T-cell (primary cell): Measurements from ENCODE around the gene CCN5. TPM values are rescaled to one million over a fixed set of nuclear protein-coding genes. Genes with fewer than 3 reads are reported as not detected.
"Not testable (repeated sequence)": the region's sequence is repeated elsewhere in the genome, so short reads cannot be mapped to it uniquely, and the experiment has no call there.

Source experiments
- ATAC-seq, 4 experiments: fragments of 200-7000 bp in 3 of 4; fragments of 150-1000 bp in 1 of 4; cut with Tn5 transposase; replicated peaks in 1 of 4; 1 replicate in 3 of 4; 2 replicates in 1 of 4; pipeline ENCODE4 v1.10.0; 2021; ENCODE audit warnings: moderate library complexity in 3 of 4, mild to moderate bottlenecking in 2 of 4, moderate number of reproducible peaks in 1 of 4
- CTCF ChIA-PET, 2 donors: fragments of 300-600 bp; sonication (Branson Sonifier 250); formaldehyde crosslinking; loops; one replicate each; lab custom pipeline; 2022; ENCODE audit warnings: antibody characterized with exemption in 2 of 2; lab: Charles Lee
- POLR2A ChIA-PET, 2 donors: fragments of 300-600 bp; sonication (Branson Sonifier 250); formaldehyde crosslinking; loops; one replicate each; lab custom pipeline; 2022; ENCODE audit warnings: antibody characterized with exemption in 2 of 2; lab: Charles Lee
- DNase-seq, 35 experiments: peaks; one replicate each; pipeline versions ENCODE4 v3.0.0 to v3.0.0-alpha.2; 2013 to 2023
- H3K27ac ChIP-seq: one replicate; pipeline ENCODE4 v1.5.1; 2013; ENCODE audit warnings: low read length
- H3K27me3 ChIP-seq, 2 experiments: replicated peaks in 1 of 2; 1 replicate in 1 of 2; 2 replicates in 1 of 2; pipeline versions ENCODE4 v1.6.1 to v1.7.0; 2013; ENCODE audit warnings: low read length in 1 of 2, mixed read lengths in 1 of 2; ENCODE audit not compliant: control insufficient read depth in 2 of 2, insufficient read depth in 2 of 2; ENCODE audit errors: extremely low read depth in 1 of 2
- H3K36me3 ChIP-seq, 2 donors: 1 replicate in 1 of 2; 2 replicates in 1 of 2; pipeline versions ENCODE4 v1.6.1 to v1.7.0; 2013; ENCODE audit warnings: low read length in 1 of 2; ENCODE audit not compliant: control insufficient read depth in 2 of 2, insufficient read depth in 1 of 2; ENCODE audit errors: extremely low read depth in 1 of 2
- H3K4me1 ChIP-seq, 2 experiments: 1 replicate in 1 of 2; 2 replicates in 1 of 2; pipeline versions ENCODE4 v1.6.1 to v1.7.0; 2013; ENCODE audit warnings: low read length in 2 of 2, mixed read lengths in 1 of 2; ENCODE audit not compliant: insufficient read depth in 2 of 2, control insufficient read depth in 1 of 2; ENCODE audit errors: extremely low read depth in 1 of 2
- H3K4me3 ChIP-seq, 2 donors: 1 replicate in 1 of 2; 2 replicates in 1 of 2; pipeline versions ENCODE4 v1.5.1 to v1.7.0; 2013; ENCODE audit warnings: mild to moderate bottlenecking in 2 of 2, low read length in 1 of 2, moderate library complexity in 1 of 2; ENCODE audit not compliant: control insufficient read depth in 1 of 2; ENCODE audit errors: extremely low read depth in 1 of 2
- H3K9me3 ChIP-seq: 2 replicates; pipeline ENCODE4 v1.7.0; 2013
- H3K27ac Mint-ChIP-seq, 2 donors: one replicate each; pipeline ENCODE4 v1.8.0; 2020 to 2021; ENCODE audit warnings: mild to moderate bottlenecking in 2 of 2, mixed read lengths in 2 of 2
- H3K27me3 Mint-ChIP-seq, 2 donors: one replicate each; pipeline ENCODE4 v1.8.0; 2021 to 2022; ENCODE audit warnings: mixed read lengths in 2 of 2
- H3K36me3 Mint-ChIP-seq: one replicate; pipeline ENCODE4 v1.8.0; 2021; ENCODE audit warnings: mixed read lengths
- H3K4me1 Mint-ChIP-seq, 3 donors: one replicate each; pipeline ENCODE4 v1.8.0; 2020 to 2022; ENCODE audit warnings: mixed read lengths in 3 of 3, mild to moderate bottlenecking in 1 of 3
- H3K4me3 Mint-ChIP-seq, 3 donors: one replicate each; pipeline ENCODE4 v1.8.0; 2020 to 2022; ENCODE audit warnings: mild to moderate bottlenecking in 3 of 3, mixed read lengths in 3 of 3, moderate library complexity in 3 of 3
- H3K9me3 Mint-ChIP-seq, 3 donors: one replicate each; pipeline ENCODE4 v1.8.0; 2020 to 2022; ENCODE audit warnings: mixed read lengths in 3 of 3
- WGBS: methylation state at CpG from one replicate; pipeline ENCODE4 v1.1.5; 2013; ENCODE audit warnings: missing lambda C conversion rate; ENCODE audit not compliant: insufficient coverage; 5-methylcytosine and 5-hydroxymethylcytosine counted together
- total RNA-seq, 35 experiments: library from RNA in 6 of 35; stranded (reverse) in 6 of 35; fragments of 120-200 nt in 1 of 35; gene quantifications; one replicate each; pipeline versions ENCODE4 v1.2.1 to v1.2.4 and lab custom pipeline; 2013 to 2026

CCN5 gene
- total RNA-seq, 5 donors from 2014 or later (not counting 1 experiment from before 2014, with no cell fraction given): 0.13 to 0.41 (median 0.29) TPM; not detected in 2

DNA sequence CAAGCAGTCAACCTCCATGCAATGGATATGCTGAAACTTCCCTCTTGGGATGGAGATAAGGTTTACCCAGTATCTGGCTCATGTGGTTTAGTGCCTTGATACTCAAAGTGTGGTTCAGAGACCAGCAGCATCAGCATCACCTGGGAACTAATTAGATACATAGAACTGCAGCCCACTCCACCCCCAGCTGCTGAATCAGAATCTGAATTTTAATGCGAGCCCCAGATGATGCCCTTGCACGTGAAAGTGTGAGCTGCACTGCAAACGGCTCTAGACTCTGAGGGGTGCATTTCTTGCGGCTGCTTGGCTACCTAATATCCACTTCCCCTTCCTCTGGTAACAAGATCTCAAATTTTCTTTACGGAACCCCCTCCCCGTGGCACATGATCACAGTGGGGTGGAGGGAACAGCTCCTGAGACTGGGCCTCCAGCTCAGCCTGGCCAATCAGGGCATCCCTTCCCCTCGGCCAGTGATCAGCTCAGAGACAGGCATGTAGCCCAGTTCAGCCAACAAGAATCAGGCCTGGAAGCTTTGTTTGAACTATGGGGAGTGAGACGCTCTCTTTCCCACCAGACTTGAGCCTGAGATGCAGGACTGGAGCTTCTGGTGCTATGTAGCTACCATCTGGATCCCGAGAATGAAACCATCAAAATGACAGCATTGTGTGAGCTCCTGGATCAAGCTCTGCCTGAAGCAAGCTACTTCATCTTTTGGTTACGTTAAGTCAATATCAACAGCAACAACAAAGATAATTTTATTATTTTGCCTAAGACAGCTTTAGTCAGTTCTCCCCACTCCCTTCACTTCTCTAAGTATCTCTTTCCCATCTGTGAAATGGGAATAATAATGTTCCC lies 43.3 kb downstream of the CCN5 start:
- Histone ChIP-seq H3K4me3 (no peak overlapping the region), H3K36me3 (no peaks in the 10 kb centered on the region), H3K4me1 (no peaks in the 10 kb centered on the region), H3K27ac (no peak overlapping the region), H3K27me3 (peaks cover 0 to 38% of the 10 kb centered on the region in 2 experiments), H3K9me3 (no peaks in the 10 kb centered on the region)
- ChIA-PET CTCF (no interaction called here), POLR2A (interaction anchor here in 1 of 2 donors (0.6 kb wide), 1 partner anchor 121 kb away, joined by 3 read pairs; no protein-coding TSS in a partner anchor)
- Mint-ChIP-seq H3K27me3 (peaks cover 5 to 15% of the 10 kb centered on the region in 2 donors), H3K36me3 (no peaks in the 10 kb centered on the region), H3K4me3 (no peak overlapping the region), H3K9me3 (no peaks in the 10 kb centered on the region), H3K4me1 (no peaks in the 10 kb centered on the region), H3K27ac (no peak overlapping the region)
- DNase-seq (no peak), ATAC-seq (no peak)
- 30% methylated on average over 7 of the region's 10 CpGs for WGBS

DNA sequence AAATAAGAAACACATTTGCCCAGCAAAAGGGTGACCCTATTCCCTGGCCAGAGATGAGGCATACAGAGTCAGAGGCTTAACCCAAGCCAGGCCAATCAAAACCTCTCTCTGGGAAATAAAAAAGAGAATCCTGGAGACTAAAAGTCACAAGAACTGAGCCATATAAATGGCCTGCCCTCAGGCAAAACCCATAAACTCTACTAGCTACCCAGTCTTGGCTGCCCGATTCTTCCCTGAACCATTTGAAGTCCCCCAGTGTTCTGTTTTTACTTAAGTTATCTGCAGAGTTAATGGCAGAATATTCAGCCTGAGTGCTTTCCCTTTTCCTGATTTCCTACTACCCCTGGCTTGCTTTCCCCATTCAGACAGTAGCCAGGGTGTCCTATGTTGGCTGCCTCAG lies 44.4 kb downstream of the CCN5 start:
- H3K9me3 Mint-ChIP-seq: no peaks in the 10 kb centered on the region
- no CpG with 5 or more reads among the region's 1 CpG for WGBS
- no peaks in the 10 kb centered on the region for H3K36me3 Mint-ChIP-seq
- H3K27me3 ChIP-seq: peaks cover 0 to 37% of the 10 kb centered on the region in 2 experiments
- H3K4me3 Mint-ChIP-seq: no peak overlapping the region
- ChIA-PET POLR2A (no interaction called here), CTCF (no interaction called here)
- no peak for ATAC-seq
- no peak for DNase-seq
- H3K9me3 ChIP-seq: no peaks in the 10 kb centered on the region
- no peaks in the 10 kb centered on the region for H3K4me1 ChIP-seq
- H3K27ac ChIP-seq: no peak overlapping the region
- no peaks in the 10 kb centered on the region for H3K4me1 Mint-ChIP-seq
- H3K36me3 ChIP-seq: no peaks in the 10 kb centered on the region
- H3K27ac Mint-ChIP-seq: no peak overlapping the region
- H3K27me3 Mint-ChIP-seq: peaks cover 5 to 22% of the 10 kb centered on the region in 2 donors
- H3K4me3 ChIP-seq: no peak overlapping the region

DNA sequence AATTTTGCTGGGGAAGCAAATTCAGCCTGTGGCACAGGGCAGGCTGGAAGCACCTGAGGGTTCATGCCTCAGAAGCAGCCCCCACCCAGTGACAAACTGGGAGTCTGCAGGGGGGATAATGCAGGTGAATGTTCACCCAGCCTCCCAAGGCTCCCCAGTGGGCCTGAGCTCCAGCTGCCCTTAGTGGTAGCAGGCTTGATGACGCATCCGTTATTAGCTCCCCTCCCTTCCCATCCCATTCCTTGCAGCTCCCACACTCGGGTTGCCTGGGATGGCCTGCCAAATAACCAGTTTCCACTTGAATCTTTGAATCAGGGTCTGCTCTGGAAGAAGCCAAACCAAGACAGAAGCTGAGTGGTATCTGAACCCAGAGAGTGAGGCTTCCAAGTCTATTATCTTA lies 46.3 kb downstream of the CCN5 start:
- Mint-ChIP-seq H3K27ac (no peak overlapping the region), H3K9me3 (no peaks in the 10 kb centered on the region), H3K36me3 (no peaks in the 10 kb centered on the region), H3K27me3 (peaks cover 11 to 32% of the 10 kb centered on the region in 2 donors), H3K4me1 (no peaks in the 10 kb centered on the region), H3K4me3 (no peak overlapping the region)
- POLR2A ChIA-PET: no interaction called here
- Histone ChIP-seq H3K36me3 (no peaks in the 10 kb centered on the region), H3K9me3 (no peaks in the 10 kb centered on the region), H3K27me3 (peaks cover 0 to 33% of the 10 kb centered on the region in 2 experiments), H3K4me3 (no peak overlapping the region), H3K4me1 (no peaks in the 10 kb centered on the region), H3K27ac (no peak overlapping the region)
- 100% methylated on average over 1 of the region's 3 CpGs for WGBS
- CTCF ChIA-PET: no interaction called here
- no peak for ATAC-seq
- no peak for DNase-seq

DNA sequence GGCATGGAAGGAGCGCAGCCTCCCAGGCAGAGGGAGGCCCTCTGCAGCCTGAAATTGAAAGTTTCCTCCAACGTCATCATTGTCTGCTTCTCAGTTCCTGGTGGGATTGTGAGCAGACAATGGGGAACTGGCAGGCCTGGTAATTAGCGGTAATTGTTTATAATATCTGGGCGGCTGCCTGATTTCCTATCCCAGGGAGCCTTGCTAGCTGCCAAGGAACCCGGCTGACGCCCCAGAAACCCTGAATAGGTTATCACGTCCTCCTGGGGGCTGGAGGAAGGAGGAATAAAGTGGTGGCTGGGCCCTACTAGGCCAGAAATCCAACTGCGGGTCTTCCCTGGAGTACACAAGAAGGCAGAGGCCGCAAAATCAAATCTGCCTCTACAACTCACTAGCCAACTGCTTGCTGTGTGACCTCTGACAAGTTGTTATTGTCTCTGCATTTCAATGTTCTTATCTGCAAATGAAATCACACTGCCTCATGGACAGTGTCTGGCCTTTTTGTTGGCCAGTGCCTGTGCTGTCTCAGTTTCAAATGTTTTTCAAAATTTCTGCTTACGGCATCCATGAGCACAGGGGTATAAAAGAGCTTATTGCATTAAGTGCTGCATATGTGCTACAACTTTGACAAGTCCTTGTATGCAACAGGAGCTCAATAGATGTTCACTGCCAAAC lies 47.4 kb downstream of the CCN5 start:
- Histone ChIP-seq H3K36me3 (no peaks in the 10 kb centered on the region), H3K27ac (no peak overlapping the region), H3K9me3 (no peaks in the 10 kb centered on the region), H3K4me1 (no peaks in the 10 kb centered on the region), H3K27me3 (peaks cover 0 to 38% of the 10 kb centered on the region in 2 experiments), H3K4me3 (no peak overlapping the region)
- Mint-ChIP-seq H3K36me3 (no peaks in the 10 kb centered on the region), H3K9me3 (no peaks in the 10 kb centered on the region), H3K4me3 (no peak overlapping the region), H3K27me3 (peaks cover 11 to 33% of the 10 kb centered on the region in 2 donors), H3K4me1 (no peaks in the 10 kb centered on the region), H3K27ac (no peak overlapping the region)
- ATAC-seq (no peak), DNase-seq (no peak)
- CTCF ChIA-PET: no interaction called here
- POLR2A ChIA-PET: no interaction called here
- 80% methylated on average over 7 of the region's 10 CpGs for WGBS

DNA sequence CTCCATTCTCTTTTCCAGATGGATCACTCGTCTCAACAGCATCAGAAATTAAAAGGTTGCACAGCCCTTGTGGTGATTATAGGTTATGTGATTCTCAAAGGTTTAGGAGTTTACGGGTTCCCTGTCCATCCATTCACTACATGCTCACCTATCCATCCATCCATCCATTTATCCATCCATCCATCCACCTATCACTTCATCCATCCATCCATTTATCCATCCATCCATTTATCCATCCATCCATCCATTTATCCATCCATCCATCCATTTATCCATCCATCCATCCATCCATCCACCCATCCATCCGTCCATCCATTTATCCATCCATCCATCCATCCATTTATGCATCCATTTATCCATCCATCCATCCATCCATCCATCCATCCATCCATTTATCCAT lies 48.6 kb downstream of the CCN5 start:
- H3K27me3 ChIP-seq: peaks cover 0 to 34% of the 10 kb centered on the region in 2 experiments
- H3K4me3 ChIP-seq, H3K9me3 ChIP-seq, H3K4me1 ChIP-seq, H3K9me3 Mint-ChIP-seq, CTCF ChIA-PET, DNase-seq, H3K36me3 Mint-ChIP-seq, H3K36me3 ChIP-seq, H3K27ac Mint-ChIP-seq, H3K4me3 Mint-ChIP-seq, H3K27ac ChIP-seq, H3K4me1 Mint-ChIP-seq, POLR2A ChIA-PET, ATAC-seq: not testable (repeated sequence)
- 78% methylated on average over 1 of the region's 3 CpGs for WGBS
- H3K27me3 Mint-ChIP-seq: peaks cover 15 to 37% of the 10 kb centered on the region in 2 donors

DNA sequence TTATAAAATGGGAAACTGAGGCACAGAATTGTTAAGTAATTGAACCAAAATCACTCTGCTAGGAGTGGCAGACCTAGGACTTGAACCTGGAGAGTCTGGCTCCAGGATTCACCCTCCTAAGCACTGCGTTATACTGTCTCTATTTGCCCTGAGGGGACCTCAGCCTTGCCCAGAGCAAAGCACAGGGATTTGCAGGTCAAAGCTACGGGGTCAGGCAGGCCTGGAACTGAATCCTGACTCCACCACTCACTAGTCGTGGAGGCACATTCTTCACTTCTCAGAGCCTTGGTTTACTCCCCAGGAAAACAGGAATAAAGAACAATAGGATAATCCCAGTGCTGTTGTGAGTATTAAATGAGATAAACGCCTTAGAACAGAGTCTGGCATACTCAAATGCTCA lies 49.9 kb downstream of the CCN5 start:
- DNase-seq (no peak), ATAC-seq (no peak)
- no peaks in the 10 kb centered on the region for H3K36me3 ChIP-seq
- POLR2A ChIA-PET: no interaction called here
- H3K4me3 ChIP-seq: no peak overlapping the region
- peaks cover 0 to 30% of the 10 kb centered on the region in 2 experiments for H3K27me3 ChIP-seq
- CTCF ChIA-PET: no interaction called here
- no peak overlapping the region for H3K27ac ChIP-seq
- Mint-ChIP-seq H3K9me3 (no peaks in the 10 kb centered on the region), H3K36me3 (no peaks in the 10 kb centered on the region), H3K27me3 (peaks cover 18 to 32% of the 10 kb centered on the region in 2 donors), H3K27ac (no peak overlapping the region), H3K4me1 (no peaks in the 10 kb centered on the region), H3K4me3 (no peak overlapping the region)
- H3K9me3 ChIP-seq: no peaks in the 10 kb centered on the region
- WGBS: 75% methylated on average over 1 of the region's 4 CpGs
- H3K4me1 ChIP-seq: no peaks in the 10 kb centered on the region
